ENCODE data around the gene ANKRD13B. TPM values are rescaled to one million over a fixed set of nuclear protein-coding genes. Genes with fewer than 3 reads are reported as not detected.
A peak's percentile ranks its signal among the peaks of the same experiment; 100 is the strongest.
"Not testable (repeated sequence)": the region's sequence is repeated elsewhere in the genome, so short reads cannot be mapped to it uniquely, and the experiment has no call there.

The ANKRD13B gene
- total RNA-seq, 1 donor from 2014 or later, result 27.8 TPM

GRCh38 chr17:29640413-29640812 is 47.5 kb downstream of the ANKRD13B start:
- DNase-seq (ENCODE audit: extremely low read depth, low read depth, low spot score), result no peak

DNA sequence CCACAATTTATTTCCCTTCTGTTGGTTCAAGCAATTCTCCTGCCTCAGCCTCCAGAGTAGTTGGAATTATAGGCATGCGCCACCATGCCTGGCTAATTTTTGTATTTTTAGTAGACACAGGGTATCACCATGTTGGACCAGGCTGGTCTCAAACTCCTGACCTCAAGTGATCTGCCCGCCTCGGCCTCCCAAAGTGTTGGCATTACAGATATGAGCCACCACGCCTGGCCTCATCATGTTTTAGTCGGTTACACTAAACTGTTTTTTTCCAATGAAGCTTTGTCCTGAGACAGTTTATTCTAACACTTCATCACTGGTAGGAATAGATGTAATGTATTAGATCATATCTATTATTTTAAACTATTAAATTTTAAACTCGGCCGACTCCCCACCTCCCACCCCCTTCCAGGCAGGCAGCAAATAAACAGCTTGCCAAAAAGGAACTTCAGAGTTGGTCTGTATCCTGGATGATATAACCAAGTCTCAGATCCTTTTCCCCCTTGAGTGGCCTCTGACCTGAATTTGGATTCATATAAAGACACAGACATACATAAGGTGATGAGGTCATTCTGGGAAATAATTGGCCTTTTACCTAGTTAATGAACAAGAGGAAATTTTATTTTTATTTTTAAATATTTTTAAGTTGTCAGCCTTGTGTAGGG is 48.2 kb downstream of the ANKRD13B start:
- peak; percentile 88 for DNase-seq (ENCODE audit: extremely low read depth, low read depth, low spot score)

DNA sequence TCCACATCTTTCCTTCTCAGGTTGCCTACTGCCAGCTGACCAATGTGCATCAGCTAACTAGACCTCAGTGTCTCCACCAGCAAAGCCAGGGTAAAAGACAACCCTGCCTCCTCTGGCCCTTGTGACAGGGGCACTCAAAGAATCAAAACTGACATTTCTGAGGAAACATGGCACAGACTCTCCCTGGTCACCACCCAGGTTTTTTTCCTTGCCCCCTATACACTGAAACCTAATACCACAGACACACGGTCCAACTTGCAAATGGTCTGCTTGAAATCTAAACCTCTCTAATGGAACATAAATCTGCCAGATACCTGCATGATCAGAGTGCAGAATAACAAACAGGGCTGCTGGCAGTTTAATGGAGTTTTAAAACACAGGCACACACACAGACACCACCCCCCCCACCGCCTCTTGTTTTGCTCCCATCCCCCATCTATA is 49.3 kb downstream of the ANKRD13B start:
- no peak for DNase-seq (ENCODE audit: extremely low read depth, low read depth, low spot score)

DNA sequence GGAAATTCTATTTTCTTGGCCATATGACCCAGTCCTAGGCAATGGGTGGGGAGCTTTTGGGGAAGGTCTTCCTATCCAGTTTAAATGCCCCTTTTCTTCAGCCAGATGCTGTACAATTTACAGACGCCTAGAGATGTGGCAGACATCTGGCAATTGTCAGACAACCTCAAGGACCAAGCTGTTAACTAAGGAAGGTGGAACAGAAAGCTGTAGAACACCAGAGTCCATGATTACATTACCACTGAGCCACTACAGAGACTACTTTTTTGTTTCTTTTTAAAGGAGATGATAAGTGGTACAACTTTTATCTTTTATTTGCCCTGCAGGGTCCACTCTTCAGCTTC is 50.9 kb downstream of the ANKRD13B start:
- no peak for DNase-seq (ENCODE audit: extremely low read depth, low read depth, low spot score)

GRCh38 chr17:29645515-29646051 is 52.7 kb downstream of the ANKRD13B start:
- no peak for DNase-seq (ENCODE audit: extremely low read depth, low read depth, low spot score)

DNA sequence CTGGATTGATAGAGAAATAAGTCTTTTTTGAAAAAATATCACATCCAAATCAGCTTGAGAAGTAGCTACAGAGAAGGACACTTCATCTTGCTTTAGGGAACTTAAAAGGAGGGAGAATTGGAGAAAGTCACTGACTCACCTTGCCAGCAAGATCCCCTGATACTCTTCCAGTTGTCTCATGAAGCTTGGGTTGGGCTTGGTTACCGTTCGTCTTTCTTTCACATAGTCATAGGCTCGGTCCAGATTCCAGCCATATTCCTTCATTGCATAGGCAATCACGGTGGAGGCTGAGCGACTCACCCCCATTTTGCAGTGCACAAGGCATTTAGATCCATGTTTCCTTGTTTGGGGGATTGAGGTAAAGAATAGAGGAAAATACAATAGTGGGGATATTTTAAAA is 55.1 kb downstream of the ANKRD13B start:
- DNase-seq (ENCODE audit: extremely low read depth, low read depth, low spot score), result no peak

GRCh38 chr17:29649359-29649758 is 56.4 kb downstream of the ANKRD13B start:
- DNase-seq (ENCODE audit: extremely low read depth, low read depth, low spot score), result no peak

- no peak for DNase-seq (ENCODE audit: extremely low read depth, low read depth, low spot score)
Observed at GRCh38 chr17:29650396-29650795, 57.5 kb downstream of the ANKRD13B start.

DNA sequence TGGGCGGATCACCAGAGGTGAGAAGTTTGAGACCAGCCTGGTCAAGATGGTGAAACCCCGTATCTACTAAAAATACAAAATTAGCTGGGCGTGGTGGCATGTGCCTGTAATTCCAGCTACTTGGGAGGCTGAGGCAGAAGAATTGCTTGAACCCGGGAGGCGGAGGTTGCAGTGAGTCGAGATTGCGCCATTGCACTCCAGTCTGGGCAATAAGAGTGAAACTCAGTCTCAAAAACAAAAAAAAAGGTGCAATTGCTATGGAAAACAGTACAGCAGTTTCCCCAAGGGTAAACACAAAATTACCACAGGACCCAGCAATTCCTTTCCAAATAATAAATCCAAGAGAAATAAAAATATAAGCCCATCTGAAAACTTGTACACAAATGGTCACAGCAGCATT is 59.0 kb downstream of the ANKRD13B start:
- DNase-seq (ENCODE audit: extremely low read depth, low read depth, low spot score), result not testable (repeated sequence)

GRCh38 chr17:29652976-29653375 is 60.0 kb downstream of the ANKRD13B start:
- DNase-seq (ENCODE audit: extremely low read depth, low read depth, low spot score), result no peak

DNA sequence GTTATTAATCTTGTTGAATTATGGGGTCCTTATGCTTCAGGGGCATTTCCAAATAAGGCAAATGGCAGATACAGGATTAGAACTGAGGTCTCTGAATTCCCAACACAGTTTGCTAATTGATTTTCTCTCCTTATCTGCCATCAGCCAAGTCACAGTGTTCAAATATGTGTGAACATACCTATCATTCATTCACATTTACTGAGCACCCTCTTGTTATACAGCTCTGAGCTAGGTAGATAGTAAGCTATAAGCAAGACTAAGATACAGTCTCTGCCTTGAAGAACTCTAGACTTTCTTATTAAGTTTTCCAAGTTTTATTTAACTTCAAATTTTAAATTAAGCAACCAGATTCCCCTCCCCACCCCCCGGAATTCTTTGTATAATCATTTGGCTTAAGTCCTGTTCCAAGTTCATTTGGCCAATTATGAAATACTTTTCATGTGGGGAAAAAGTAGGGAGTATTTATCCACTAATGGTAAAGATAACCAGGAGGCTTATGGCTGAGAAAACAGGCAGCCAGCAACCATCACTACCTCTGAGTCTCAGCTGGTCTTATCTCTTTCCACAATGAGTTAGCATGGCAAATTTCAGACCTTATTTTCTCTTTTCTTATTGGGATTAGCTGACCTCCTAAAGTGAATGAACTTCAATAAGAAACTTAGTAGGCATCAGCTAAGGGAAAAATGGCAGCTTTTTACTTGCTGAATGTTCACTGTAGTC is 61.2 kb downstream of the ANKRD13B start:
- DNase-seq (ENCODE audit: extremely low read depth, low read depth, low spot score), result no peak

GRCh38 chr17:29655323-29655722 is 62.4 kb downstream of the ANKRD13B start:
- DNase-seq (ENCODE audit: extremely low read depth, low read depth, low spot score), result no peak

DNA sequence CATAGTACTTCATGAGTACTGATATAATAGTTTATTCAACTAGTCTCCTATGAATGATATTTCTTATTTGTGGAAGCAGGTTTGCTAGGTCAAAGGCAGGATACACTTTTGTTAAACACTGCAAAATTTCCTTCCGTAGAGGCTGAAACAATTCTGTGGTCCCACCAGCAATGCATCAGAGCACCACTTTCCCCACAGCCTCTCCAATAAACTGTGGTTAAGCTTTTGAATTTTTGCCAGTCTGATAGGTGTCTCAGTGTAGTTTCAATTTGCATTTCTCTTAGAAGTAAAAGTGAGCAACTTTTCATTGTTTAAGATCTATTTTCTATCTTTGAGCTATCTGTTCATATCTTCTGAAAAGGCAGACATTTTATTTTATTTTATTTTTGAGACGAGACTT is 66.2 kb downstream of the ANKRD13B start:
- no peak for DNase-seq (ENCODE audit: extremely low read depth, low read depth, low spot score)

GRCh38 chr17:29661213-29661612 is 68.3 kb downstream of the ANKRD13B start:
- DNase-seq (ENCODE audit: extremely low read depth, low read depth, low spot score), result no peak

DNA sequence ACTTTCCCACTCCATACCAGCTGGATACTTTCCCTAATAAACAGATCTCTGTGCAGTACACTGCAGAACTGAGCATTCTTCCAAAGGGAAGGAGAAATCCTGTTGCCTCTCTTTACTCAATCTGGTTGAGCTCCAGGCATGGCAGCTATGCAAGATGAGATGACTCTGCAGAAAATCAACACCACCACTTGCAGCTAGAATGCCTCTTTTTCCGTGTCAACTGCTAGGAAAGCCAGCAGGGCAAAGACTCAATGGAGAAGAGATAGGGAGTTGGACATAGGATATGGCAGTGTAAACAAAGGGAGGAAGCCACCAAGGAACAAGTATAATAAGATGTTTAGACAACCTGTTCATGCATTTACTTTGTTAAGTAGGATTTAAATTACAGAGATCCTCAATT is 70.2 kb downstream of the ANKRD13B start:
- DNase-seq (ENCODE audit: extremely low read depth, low read depth, low spot score), result no peak

Other genes with a start within 250 kb of the ANKRD13B start
- 48.8 and 60.1 TPM in 2 replicates for gene TAOK1, start 202.8 kb upstream of the ANKRD13B start, total RNA-seq
- gene ABHD15, start 26.1 kb upstream of the ANKRD13B start, total RNA-seq, result 7.0 and 9.0 TPM in 2 replicates
- 39.3 and 52.2 TPM in 2 replicates for gene TP53I13, start 24.4 kb upstream of the ANKRD13B start, total RNA-seq
- 56.4 and 67.1 TPM in 2 replicates for gene GIT1, start 3.5 kb upstream of the ANKRD13B start, total RNA-seq
- 2.7 and 13.0 TPM in 2 replicates for gene CORO6, start 29.8 kb downstream of the ANKRD13B start, total RNA-seq